Nephron progenitor cell (in vitro differentiated cells): ENCODE measurements around the gene DIP2C.

ENCODE experiments used
- DNase-seq: peaks from one replicate; pipeline ENCODE4 v3.0.0; 2021
- H3K27ac Mint-ChIP-seq: 2 replicates; pipeline ENCODE4 v1.8.0; 2021; ENCODE audit warnings: mild to moderate bottlenecking, moderate library complexity, mixed read lengths
- H3K27me3 Mint-ChIP-seq: 2 replicates; pipeline ENCODE4 v1.8.0; 2021; ENCODE audit warnings: mild to moderate bottlenecking, low read depth, mixed read lengths; ENCODE audit not compliant: poor library complexity
- H3K36me3 Mint-ChIP-seq: 2 replicates; pipeline ENCODE4 v1.8.0; 2021; ENCODE audit warnings: low read depth, mixed read lengths
- H3K4me1 Mint-ChIP-seq: 2 replicates; pipeline ENCODE4 v1.8.0; 2021; ENCODE audit warnings: mixed read lengths
- H3K4me3 Mint-ChIP-seq: 2 replicates; pipeline ENCODE4 v1.8.0; 2021; ENCODE audit warnings: mild to moderate bottlenecking, moderate library complexity, mixed read lengths
- H3K9me3 Mint-ChIP-seq: 2 replicates; pipeline ENCODE4 v1.8.0; 2021; ENCODE audit warnings: mild to moderate bottlenecking, moderate library complexity, mixed read lengths
- TF ChIP-seq, protein P1 (sequence below): fragments of 200-600 bp; sonication (generic); IDR thresholded peaks from 2 replicates; pipeline ENCODE4 v1.5.0; 2021; ENCODE audit warnings: antibody characterized with exemption

Gene DIP2C

DNA sequence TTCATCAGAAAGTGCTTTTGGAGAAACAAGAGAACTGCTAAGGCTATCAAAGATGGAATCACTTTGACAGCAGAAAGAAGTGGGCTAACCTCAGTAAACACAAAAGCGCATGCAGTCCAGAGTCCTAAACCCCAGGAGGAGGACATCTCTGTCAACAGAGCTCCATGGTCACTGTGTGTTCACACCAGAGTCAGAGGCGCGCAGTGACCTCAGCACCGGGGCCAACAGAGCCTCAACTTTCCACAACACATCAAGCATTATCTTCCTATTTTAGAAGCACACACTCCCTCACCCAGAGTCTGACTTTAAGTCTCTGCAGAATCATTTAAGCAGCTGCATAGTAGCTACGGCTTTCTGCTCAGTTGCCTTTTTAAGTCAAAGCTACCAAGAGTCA lies 195.3 kb downstream of the DIP2C start:
- Mint-ChIP-seq H3K4me3 (no peak overlapping the region), H3K9me3 (no peaks in the 10 kb centered on the region), H3K4me1 (peaks cover 44% of the 10 kb centered on the region), H3K36me3 (peaks cover 8% of the 10 kb centered on the region), H3K27ac (peak overlapping the region; percentile 60), H3K27me3 (no peaks in the 10 kb centered on the region)
- TF ChIP-seq, protein P1, sequence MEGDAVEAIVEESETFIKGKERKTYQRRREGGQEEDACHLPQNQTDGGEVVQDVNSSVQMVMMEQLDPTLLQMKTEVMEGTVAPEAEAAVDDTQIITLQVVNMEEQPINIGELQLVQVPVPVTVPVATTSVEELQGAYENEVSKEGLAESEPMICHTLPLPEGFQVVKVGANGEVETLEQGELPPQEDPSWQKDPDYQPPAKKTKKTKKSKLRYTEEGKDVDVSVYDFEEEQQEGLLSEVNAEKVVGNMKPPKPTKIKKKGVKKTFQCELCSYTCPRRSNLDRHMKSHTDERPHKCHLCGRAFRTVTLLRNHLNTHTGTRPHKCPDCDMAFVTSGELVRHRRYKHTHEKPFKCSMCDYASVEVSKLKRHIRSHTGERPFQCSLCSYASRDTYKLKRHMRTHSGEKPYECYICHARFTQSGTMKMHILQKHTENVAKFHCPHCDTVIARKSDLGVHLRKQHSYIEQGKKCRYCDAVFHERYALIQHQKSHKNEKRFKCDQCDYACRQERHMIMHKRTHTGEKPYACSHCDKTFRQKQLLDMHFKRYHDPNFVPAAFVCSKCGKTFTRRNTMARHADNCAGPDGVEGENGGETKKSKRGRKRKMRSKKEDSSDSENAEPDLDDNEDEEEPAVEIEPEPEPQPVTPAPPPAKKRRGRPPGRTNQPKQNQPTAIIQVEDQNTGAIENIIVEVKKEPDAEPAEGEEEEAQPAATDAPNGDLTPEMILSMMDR, result no peak
- DNase-seq, result no peak

DNA sequence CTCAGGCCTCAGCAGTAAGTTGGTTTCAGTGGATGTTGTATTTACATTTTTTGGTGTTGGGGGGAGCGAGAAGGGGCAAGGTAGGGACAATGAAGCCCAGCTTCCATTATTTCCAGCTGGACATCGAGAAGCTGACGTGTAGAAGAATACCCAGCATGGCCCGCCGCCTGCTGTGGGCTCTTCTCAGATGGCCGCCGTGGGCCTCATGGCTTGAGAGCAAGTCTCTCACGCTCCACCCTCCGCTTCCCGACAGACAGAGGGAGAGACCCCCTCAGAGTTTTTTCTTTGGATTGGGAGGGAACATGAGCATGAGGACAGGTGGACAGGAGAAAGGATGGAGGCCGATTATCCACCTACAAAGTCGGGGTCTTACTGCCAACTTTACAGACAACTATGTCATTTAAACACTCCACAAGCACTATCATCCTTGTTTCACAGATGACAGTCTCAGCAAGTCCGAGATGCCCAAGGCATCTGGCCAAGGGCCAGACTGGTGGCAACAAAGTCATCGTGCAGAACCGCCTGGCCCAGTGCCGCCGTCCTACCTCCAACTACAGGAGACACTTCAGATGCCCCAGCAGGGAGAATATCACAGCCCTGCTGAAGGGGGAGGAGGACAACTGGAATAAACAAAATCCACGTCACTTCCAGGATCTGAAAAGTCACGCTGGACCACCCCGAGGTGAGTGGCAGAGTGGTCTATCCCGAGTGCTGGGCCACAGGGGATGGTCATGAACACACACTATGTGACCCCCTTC lies 195.9 kb downstream of the DIP2C start:
- H3K36me3 Mint-ChIP-seq, result peaks cover 14% of the 10 kb centered on the region
- H3K9me3 Mint-ChIP-seq, result peaks cover under 1% of the 10 kb centered on the region
- peak overlapping the region; percentile 43 for H3K27ac Mint-ChIP-seq
- no peak for DNase-seq
- TF ChIP-seq, protein P1, result no peak
- no peaks in the 10 kb centered on the region for H3K27me3 Mint-ChIP-seq
- H3K4me3 Mint-ChIP-seq, result no peak overlapping the region
- peaks cover 46% of the 10 kb centered on the region for H3K4me1 Mint-ChIP-seq

DNA sequence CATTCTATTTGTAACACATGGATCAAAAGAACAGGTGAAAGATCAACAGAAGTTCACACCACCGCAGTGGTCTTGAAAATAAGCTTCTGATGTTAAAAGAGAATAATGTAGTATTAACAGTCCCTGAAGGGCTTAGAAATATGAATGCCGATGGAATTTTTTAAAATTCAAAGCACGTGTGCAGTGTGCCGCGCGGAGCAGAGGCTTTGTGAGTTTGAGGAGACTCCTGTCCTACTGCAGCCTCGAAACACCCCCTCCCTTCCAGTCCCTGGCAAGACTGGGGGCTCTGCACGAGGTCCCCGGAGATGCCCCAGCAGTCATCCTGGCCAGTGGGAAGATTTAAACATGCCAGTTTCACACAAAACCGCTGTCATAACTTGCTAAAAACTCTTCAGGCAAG lies 196.6 kb downstream of the DIP2C start:
- TF ChIP-seq, protein P1, result no peak
- DNase-seq, result no peak
- peaks cover 16% of the 10 kb centered on the region for H3K36me3 Mint-ChIP-seq
- no peak overlapping the region for H3K4me3 Mint-ChIP-seq
- H3K27ac Mint-ChIP-seq, result no peak overlapping the region
- H3K27me3 Mint-ChIP-seq, result no peaks in the 10 kb centered on the region
- H3K4me1 Mint-ChIP-seq, result peaks cover 48% of the 10 kb centered on the region
- H3K9me3 Mint-ChIP-seq, result peaks cover 2% of the 10 kb centered on the region

DNA sequence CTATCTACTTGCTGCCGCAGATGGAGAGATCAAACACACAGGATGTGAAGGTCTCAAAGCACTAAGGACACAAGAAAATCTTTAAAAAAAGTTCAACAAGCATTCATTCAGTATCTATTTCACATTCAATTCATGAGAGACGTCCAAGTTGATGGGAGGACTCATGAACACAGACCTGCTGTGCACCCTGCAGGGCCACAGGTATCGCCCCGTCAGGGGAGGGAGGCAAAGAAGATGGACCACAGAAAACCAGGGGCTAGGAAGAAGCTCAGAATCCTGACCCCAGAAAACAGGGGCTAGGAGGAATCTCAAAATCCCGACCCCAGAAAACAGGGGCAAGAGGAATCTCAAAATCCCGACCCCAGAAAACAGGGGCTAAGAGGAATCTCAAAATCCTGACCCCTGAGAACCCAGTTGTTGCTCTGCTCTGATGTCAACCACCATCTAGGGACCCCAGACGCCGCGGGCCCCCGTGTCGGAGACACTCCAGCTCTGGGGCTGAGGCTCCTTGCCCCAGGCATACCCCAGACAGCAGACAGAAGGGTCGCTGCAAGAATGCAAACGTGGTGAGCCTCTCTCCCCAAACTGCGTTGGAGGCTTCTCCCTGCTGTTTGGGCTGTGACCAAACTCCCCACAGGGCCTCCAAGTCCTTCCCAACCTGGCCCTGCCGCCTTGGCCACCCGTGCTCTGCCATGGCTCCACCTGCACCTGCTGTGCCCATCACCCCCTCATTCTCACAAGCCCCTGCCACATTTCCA lies 197.6 kb downstream of the DIP2C start:
- Mint-ChIP-seq H3K27me3 (no peaks in the 10 kb centered on the region), H3K9me3 (peaks cover 2% of the 10 kb centered on the region), H3K4me1 (peaks cover 49% of the 10 kb centered on the region), H3K4me3 (no peak overlapping the region), H3K36me3 (peaks cover 16% of the 10 kb centered on the region), H3K27ac (peak overlapping the region; percentile 40)
- DNase-seq, result no peak
- TF ChIP-seq, protein P1, result no peak

DNA sequence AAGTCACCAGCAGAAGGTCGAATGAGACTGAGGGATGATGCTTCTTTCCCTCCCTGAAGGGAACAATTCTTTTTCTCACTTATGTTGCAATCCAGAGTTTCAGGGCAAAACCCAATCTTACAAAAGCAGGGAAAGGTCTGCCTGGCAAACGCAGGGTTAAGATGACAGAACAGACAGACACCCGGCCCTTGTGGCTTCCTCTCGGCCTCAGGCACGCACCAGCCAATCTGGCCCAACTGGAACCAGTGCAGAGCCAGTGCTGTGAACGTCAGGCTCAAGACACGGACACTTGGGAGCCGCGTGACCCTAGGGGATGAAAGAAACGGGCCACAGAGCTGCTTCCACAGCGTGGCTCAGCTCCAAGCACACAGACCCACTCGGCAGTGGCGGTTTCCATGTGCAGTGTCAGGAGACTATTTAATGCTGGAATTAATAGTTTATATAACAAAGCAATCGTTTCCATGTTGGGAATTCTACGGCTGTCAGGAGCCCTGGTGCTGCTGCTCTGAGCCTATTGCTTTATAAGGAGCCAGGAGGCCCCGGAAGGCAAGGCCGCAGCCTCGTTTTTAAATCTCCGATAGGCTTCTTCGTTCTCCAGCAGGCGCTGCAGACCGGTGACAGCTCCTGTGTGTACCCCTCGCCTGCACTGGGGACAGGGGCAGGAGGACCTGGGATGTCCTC lies 198.4 kb downstream of the DIP2C start:
- H3K4me1 Mint-ChIP-seq, result peaks cover 57% of the 10 kb centered on the region
- TF ChIP-seq, protein P1, result no peak

More for the DNA sequence above, 198.4 kb downstream of the DIP2C start:
- H3K36me3 Mint-ChIP-seq, result peaks cover 19% of the 10 kb centered on the region
- H3K4me3 Mint-ChIP-seq, result no peak overlapping the region
- DNase-seq, result no peak
- H3K27ac Mint-ChIP-seq, result peak overlapping the region; percentile 40
- no peaks in the 10 kb centered on the region for H3K27me3 Mint-ChIP-seq
- H3K9me3 Mint-ChIP-seq, result peaks cover 2% of the 10 kb centered on the region
